Daoy (cell line): ENCODE measurements around the gene GPC6. TPM values are rescaled to one million over a fixed set of nuclear protein-coding genes. Genes with fewer than 3 reads are reported as not detected.

Source experiments
- DNase-seq: peaks from one replicate; pipeline ENCODE4 v3.0.0-alpha.2; 2015; ENCODE audit warnings: low read depth
- total RNA-seq: library from RNA; depleted of rRNA; stranded (reverse); fragments of >200 nt; shearing (Covaris generic); gene quantifications from 2 replicates; pipeline ENCODE4 v1.2.3, GENCODE V29; 2014

GPC6 gene
- total RNA-seq, 1 experiment from 2014 or later = 1.1 TPM

DNA sequence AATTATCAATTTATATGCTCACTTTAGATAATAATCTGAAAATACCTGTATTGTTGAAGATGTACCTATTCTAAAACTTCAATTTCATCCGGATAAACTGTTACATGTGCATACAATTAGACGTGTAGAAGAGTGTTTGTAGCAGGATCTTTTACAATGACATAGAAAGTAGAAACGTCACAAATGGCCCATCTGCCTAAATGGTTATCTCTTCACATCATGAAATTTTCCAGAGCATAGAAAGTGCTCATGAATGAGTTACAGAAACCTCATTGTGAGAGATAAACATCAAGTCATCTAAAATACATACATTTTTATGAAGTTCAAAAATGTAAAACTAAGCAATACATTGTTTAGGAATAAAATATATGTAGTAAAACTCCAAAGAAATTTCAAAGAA lies 607.4 kb downstream of the GPC6 start:
- DNase-seq = no peak

DNA sequence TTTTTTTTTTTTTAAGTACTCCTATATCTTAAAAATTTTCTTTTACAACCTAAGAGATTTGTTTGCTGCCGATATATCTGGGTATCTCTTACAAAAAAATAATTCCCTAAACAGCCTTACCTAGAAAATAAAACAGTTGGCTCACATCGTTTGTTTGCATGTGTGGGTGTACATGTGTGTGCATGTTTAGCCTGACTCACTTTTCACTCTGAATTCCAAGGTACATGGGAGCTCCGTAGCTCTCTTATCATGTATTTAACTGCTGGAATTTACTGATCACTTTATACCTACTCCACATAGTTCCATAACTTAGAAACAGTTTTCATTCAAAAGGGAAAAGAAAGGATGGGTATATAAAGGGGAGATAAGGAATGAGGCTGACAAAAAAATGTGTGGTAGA lies 616.5 kb downstream of the GPC6 start:
- no peak for DNase-seq

DNA sequence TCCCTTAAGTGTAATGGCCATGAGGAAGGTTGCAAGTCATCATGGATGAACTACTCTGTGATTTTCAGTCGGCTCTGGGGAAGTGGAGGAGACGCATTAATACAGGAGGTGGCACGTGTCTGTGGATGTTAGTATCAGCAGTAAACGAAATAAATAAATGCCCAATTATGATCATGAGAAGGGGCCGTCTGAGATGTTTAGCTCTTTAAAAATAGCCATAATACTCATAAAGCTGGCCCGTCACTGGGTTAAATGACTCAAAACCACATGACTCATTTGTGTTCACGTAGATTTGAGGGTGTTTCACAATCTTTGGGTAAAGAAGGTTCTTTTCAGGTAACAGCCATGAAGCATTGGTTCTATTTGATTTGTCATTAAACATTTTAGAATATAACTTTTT lies 620.6 kb downstream of the GPC6 start:
- DNase-seq = peak; percentile 36

DNA sequence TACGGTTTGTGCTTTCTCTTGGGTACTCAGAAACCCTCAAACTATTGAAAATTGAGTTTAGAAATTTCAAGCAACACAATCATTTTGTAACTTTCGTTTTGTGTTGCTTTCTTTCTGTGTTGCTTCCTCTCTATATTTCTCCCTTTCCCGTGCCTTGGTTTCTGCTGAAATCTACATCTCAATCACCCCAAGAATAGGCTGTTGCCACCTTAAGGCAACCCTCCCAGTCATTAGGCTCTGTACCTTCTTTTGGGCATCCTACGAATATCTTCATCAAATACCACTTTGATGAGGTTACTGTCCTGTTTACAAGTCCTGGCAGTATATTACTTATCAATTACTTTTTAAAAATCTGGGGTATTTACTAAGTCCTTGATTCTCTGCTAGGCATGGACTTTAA lies 621.6 kb downstream of the GPC6 start:
- DNase-seq = no peak

DNA sequence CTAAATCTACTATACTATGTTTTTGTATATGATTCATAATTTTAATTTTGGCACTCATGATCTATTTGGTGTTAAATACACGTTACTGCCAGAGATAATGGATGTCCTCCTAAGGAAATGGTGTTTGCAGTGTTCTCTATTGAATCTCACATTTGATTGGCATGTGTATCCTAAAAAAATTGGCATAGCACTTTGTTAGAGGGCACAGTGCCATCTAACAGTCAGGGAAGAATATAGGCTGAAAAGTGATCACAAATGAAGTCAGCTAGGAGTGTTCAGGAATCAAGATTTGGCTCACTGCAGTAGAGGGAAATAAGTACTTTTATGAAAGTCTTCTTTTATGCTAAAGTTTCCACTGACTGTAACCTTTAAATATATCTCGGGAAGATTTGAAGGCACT lies 624.6 kb downstream of the GPC6 start:
- DNase-seq = no peak

DNA sequence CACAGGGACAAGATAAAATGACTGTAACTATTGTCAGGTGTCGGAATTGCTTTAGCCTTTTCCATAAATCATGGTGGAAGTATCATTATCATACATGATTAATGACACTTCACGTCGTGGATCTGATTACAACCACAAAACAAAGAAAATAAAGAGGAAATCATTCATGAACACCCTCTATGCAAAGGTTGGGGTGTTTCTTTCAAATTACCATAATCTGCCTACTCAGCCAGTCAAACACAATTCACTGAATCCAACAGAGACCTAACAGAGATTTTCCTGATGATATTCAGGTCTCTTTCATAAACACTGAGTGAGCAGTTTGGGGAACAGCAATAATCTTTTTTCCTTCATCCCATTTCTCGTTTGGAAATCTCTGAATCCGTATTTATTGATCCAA lies 627.3 kb downstream of the GPC6 start:
- no peak for DNase-seq

DNA sequence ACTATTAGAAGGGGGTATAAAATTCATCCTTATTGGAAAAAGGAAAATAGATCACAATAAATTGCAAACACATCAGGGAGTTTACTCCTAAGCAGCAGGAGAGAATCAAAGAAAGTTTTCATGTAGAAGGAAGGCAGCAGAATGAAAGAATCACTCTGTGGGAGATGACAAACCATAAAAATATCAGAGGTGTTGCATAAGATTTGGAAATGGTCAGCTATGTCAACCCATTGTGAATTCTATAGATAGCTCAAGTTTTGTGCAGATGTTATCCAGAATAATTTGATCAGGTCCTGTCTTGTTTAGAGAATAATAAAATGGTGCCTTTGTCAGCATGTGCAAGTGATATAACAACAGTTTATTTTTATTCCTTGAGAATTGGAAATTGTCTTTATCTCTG lies 630.5 kb downstream of the GPC6 start:
- no peak for DNase-seq

DNA sequence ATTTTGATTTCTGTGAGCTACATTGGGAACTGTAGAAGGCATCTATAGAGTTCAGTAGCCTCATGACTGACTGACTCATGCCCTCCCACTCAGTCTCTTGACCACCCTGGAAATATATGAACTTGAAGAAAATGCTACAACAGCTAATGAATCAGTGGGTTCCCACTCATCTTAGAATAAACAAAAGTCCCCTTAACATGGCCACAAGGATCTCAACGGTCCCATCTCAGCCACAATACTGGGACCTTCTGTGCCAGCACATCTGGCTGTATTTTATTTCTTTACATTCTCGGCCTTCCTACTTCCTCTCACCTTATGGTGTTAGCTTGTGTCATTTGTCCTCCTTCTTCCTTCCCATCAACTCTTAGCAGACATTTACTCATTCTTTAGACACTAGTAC lies 633.1 kb downstream of the GPC6 start:
- DNase-seq = peak; percentile 28

DNA sequence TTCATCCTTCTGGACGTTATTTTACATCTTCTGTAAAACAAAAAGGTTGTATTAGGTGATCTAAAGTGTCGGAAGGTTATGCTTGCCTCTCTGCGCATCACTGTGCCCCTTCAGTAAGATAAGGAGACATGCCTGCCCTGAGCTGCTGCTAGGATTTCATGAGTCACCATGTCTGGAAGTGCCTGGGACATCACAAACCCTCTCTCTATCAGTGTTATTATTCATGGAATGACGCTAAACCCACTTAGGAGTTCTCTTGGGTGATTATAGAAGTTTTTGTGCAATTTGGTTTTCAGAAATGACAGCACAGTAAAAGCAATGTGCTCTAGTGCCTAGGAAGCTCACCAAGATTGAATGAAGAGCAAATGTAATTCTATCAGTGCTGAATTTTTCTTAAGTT lies 635.2 kb downstream of the GPC6 start:
- DNase-seq = peak; percentile 56

DNA sequence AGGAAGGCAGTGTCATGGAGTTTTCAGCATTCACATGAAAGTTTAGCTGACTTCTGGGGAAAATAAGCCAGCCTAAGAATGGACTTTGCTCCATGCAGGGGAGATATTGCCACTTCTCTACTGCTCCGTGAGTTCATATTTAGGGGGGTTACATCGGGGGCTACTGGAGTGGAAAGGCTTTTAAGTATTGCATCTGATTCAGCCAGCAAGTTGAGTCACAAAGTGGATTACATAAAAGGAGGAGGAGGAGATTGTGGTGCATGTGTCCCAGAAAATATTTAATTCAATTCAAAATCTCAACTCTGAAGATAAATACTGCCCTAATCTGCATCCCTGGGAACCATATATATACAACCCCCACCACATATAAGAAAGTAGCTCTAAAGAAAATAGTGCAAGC lies 635.7 kb downstream of the GPC6 start:
- DNase-seq = no peak

DNA sequence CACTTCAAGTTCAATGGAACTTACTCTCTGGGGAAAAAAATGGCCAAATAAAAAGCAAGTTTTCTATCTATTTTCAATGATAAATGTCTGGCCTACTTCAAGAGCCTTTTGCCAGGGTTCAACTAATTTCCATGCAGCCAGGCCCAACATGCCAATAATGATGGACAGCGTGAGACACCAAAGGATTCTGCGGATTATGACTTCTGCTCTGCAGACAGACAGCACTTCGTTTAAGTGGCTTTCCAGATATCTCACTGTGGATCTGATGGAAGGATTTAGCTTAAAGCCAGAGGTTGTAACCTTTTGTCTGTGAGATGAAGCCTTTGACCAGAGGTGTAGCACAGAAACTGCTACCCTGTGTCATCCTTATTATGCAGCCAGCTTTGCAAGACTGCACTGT lies 638.6 kb downstream of the GPC6 start:
- no peak for DNase-seq

DNA sequence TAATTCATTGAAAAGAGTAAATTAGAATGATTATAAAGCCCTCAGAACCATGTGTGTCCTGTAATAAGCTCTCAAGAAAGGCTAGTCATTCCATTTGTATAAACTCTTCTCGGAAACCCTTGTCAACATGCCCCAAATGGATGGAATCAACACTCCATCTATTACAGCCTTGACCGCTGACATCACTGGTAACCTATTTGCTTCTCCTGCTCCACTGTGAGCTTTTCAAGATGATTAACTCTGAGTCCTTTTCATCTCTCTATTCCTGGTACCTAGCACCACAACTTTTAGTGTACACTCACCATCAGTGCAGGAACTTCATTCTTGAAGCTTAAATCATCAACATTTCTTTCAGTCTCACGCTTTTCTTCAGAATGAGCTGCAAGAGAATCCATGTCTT lies 640.9 kb downstream of the GPC6 start:
- no peak for DNase-seq

DNA sequence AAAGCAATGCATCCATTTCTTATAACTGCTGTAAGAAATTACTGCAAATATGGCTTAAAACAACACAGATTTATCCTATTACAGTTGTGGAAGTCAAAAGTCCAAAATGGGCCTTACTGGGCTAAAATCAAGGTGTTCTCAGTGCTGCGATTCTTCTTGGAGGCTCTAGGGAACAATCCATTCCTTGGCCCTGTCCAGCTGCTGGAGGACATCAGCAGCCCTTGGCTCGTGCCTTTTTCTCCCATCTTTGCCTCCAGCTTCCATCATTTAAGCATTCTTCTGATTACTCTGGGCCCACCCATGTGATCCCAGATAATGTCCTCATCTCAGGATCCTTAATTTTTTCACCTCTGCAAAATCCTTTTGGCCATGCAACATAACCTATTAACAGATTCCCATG lies 645.8 kb downstream of the GPC6 start:
- no peak for DNase-seq

DNA sequence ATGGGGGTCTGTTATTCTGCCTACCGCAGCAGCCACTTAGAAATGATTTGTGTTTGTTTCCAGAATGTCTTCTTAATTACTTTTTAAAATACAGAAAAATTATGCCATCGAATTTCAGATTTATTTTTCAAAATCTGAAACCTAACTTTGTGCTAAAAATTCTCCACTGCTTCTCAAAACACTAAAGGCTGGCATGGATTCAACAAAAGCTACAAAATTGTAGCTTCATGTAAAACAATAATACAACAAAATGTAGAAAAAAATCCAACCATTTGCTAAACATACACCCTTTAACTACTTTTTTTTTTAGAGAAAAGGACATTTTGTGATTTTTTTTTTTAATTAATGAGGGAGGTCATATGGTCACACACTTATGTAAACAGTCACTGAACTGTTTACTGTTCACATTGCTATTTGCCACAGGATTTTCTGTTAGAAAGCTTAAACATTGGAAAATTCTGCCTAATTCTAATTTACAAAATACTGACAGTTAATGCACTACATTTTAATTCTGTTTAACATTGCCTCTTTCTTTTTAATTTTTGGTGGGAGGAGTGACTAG lies 646.3 kb downstream of the GPC6 start:
- no peak for DNase-seq

DNA sequence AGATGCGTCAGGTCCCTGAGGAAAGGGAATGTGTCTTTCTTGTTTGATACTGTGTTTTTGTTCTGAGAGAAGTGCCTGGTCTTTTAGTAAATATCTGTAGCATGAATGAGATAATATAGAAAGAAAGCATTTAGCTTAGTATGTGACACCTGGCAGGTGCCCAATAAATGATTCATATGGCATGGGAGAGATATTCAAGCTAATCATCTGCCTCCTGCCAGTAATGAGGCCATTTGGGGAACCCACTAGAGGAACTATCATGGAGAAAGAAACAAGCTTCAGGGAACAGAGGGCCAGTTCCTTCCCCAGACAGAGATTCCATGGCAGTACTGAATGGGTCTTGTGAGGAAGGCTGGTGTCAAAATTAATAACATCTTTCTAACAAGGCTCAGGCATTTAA lies 648.9 kb downstream of the GPC6 start:
- DNase-seq = peak; percentile 23

DNA sequence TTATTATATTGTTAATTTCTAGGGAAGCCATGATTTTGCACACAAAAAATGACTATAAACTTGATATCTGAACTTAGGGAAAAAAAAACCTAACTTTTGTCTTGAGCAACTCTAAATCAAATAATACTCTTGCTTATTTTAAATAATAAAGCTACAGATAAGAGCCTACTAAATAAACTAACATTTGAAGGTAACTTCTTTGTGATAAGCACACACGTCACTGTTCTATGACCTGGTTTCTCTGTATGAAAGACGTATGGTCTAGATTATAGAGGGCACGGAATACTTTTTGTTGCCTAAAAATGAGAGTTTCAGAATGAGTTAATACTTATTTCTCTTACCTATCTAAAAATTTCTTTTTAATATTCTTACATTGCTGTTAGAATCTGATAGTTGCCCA lies 649.6 kb downstream of the GPC6 start:
- DNase-seq = no peak

DNA sequence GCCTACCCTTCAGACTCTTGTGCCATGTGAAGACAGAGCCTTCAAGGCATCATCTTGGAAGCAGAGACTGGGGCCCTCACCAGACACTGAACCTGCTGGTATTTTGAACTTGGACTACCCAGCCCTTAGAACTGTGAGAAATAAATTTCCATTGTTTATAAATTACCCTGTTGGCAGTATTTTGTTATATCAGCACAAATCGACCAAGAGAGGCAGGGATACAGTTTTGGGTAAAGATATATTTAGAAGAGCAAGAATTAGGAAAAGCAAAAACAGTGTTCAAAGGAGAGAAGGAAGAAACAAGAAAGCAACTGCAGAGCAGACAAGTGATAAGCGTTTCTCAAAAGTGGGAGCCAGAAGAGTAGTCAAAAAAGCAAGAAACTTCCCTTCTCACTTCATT lies 652.1 kb downstream of the GPC6 start:
- DNase-seq = no peak

DNA sequence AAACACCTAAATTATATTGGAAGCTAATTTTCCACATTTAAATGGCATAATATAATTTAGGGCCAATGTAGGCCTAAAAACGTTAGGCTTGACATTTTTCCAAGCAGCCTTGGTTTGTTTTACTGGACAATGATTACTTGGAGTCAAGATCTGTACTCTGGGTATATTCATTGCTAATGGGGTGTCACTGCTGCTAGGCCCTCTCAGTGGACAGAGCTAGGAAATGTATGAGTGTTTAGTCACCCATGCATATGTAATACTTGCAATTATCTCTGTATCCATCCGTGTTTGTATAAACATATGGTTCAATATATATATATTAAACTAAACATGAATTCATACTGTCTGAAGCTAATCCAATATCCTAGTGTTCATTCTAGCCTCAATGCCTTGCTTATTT lies 654.8 kb downstream of the GPC6 start:
- no peak for DNase-seq

DNA sequence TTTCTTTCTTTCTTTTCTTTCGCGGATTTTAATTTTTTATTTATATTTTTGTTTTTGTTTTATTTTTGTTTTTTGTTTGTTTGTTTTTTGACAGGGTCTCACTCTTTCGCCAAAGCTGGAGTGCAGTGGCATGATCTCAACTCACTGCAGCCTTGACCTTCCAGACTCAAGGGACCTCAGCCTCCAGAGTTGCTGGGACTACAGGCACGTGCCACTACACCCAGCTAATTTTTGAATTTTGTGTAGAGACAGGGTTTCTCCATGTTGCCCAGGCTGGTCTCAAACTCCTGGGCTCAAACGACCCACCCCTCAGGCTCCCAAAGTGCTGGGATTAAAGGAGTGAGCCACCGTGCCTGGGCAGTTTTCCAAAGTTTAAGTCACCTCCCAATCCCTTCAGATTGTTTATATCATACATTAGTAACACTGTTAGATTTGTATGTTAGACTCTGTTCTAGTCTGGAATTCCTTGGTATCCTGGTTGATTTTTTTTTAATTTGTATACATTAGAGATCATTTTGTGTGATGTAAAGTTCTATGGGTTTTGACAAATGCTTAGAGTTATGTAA lies 655.6 kb downstream of the GPC6 start:
- peak; percentile 34 for DNase-seq

DNA sequence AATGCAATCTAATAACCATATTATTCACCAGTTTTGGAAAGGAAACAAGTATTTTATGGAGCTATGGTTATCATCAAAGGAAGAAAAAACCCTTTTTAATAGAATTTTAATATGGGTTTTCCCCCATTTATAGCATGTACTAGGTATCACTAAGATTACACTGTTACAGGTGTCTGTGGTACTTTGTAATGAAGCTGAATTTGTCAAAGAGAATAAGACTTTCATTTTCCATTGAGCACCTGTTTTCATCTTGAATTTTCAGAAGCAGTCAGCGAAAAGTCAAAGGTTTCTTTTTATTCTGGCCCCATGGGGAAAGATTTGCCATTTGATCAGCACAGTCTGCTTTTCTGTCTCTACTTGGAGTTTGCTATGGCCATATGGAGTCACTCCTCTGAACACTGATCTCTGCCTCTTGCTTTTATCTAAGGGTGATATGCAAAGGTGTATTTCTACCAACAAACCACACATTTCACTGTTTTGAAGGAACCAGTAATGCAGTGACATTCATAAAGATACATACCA lies 662.9 kb downstream of the GPC6 start:
- DNase-seq = no peak

DNA sequence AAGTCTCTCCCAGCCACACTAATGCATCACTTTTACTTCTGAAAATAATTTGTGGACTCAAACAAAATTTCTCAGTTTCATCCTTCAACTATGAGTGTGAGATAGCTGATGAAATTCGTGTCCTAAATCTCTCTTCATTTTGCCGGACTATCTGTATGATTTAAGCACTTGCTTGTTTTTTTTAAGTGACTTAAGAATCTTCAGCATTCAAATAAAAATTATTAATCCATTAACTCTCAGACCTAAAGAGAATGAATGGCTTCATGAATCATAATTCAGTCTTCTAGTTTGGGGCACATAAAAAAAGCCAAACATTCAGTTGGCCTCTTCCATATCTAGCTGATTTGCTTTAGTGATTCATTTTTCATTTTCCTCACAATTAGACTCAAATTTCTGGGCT lies 673.4 kb downstream of the GPC6 start:
- no peak for DNase-seq

DNA sequence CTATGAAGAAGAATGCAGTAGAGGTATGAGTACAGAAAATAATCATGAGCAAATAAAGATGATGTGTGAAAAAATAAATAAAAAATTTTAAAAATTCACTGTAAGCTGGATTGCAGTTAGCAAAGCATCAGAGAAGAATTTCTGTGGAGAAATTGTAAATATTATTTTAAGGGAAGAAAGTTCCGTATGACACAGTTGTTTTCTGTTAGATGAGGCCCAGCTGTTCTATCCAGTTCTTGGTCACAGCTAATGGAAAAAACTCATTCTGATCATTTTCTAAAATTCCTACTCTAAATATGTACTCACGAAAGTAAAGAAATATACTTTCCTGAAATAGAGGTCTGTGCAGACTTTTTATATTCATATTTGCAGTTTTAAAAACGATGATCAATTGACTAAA lies 674.1 kb downstream of the GPC6 start:
- DNase-seq = no peak

DNA sequence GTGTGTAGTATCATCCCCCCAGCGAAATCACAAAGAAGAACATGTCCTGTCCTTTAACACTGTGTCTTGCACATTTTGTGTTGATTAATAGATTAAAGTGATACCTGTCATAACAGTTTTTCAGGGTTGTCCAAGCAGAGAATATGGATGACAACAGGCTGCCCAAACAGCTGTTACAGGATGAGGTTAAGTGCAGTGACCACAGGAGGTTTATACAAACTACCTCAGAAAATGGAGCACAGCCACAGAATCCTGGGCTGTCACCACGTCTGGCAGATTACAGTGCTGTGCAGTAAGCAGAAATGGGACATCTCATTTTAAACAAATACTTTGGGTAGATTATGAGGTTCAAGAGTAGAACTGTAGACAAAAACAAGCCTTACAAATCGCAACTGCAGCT lies 677.3 kb downstream of the GPC6 start:
- no peak for DNase-seq

DNA sequence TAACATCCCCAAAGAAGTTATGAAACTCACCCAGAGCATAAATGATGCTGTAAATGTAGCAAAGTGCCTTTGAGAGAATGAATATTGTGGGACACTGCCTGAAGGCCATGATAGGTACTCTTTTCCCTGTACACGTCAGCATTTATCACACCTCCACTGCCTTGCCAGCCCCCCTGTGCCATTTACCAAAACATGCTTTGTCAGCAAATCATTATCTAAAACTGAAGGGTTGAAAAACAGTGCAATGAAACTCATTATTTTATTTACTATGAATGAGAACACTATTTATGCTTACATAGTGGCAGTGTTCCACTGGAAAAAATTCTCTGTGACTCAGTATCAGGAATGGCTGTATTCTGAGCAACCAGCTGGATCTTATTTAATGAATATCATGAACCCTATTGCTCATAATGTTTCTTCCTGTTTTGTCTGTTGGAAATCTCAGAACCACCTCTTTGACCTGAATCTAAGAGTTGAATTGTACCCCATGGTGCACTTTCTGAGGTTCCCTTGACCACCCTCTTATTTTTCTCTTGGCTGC lies 688.7 kb downstream of the GPC6 start:
- no peak for DNase-seq
